H9 (cell line): ENCODE data around the gene PXDN. TPM values are rescaled to one million over a fixed set of nuclear protein-coding genes. Genes with fewer than 3 reads are reported as not detected.

Experiments used
- DNase-seq: peaks from one replicate; pipeline ENCODE4 v3.0.0-alpha.2; 2017
- H2AFZ ChIP-seq: one replicate; pipeline ENCODE4 v1.6.1; 2013; ENCODE audit warnings: mild to moderate bottlenecking, low read length, control low read depth, moderate library complexity
- H2AK5ac ChIP-seq: 2 replicates; pipeline ENCODE4 v1.6.1; 2013; ENCODE audit warnings: low read length, control low read depth, mixed read lengths; ENCODE audit not compliant: insufficient read length
- H2BK120ac ChIP-seq: one replicate; pipeline ENCODE4 v1.6.1; 2013; ENCODE audit warnings: low read depth, mild to moderate bottlenecking, low read length, control low read depth, inconsistent platforms; ENCODE audit not compliant: poor library complexity, severe bottlenecking
- H2BK12ac ChIP-seq: 2 replicates; pipeline ENCODE4 v1.6.1; 2013; ENCODE audit warnings: low read length, control low read depth, mixed read lengths, low read depth; ENCODE audit not compliant: insufficient read length
- H2BK15ac ChIP-seq: 2 replicates; pipeline ENCODE4 v1.6.1; 2013; ENCODE audit warnings: low read depth, low read length, control low read depth
- H2BK20ac ChIP-seq: one replicate; pipeline ENCODE4 v1.6.1; 2013; ENCODE audit warnings: low read depth, mild to moderate bottlenecking, low read length, control low read depth, inconsistent platforms; ENCODE audit not compliant: poor library complexity, severe bottlenecking
- H2BK5ac ChIP-seq: 2 replicates; pipeline ENCODE4 v1.6.1; 2013; ENCODE audit warnings: low read length, control low read depth, mixed read lengths; ENCODE audit not compliant: insufficient read length
- H3K14ac ChIP-seq: 2 replicates; pipeline ENCODE4 v1.6.1; 2013; ENCODE audit warnings: low read length, control low read depth; ENCODE audit not compliant: insufficient read depth
- H3K18ac ChIP-seq: 2 replicates; pipeline ENCODE4 v1.6.1; 2013; ENCODE audit warnings: low read depth, mild to moderate bottlenecking, mixed read lengths, low read length, control low read depth; ENCODE audit not compliant: insufficient read length
- H3K23ac ChIP-seq: 2 replicates; pipeline ENCODE4 v1.6.1; 2013; ENCODE audit warnings: low read length, control low read depth, mixed read lengths, low read depth; ENCODE audit not compliant: insufficient read length
- H3K23me2 ChIP-seq: 2 replicates; pipeline ENCODE4 v1.6.1; 2013; ENCODE audit warnings: low read depth, mild to moderate bottlenecking, mixed read lengths, low read length, control low read depth; ENCODE audit not compliant: insufficient read length, poor library complexity, severe bottlenecking
- H3K27ac ChIP-seq: 2 replicates; pipeline ENCODE4 v1.5.1; 2013; ENCODE audit warnings: low read length, control low read depth, mixed read lengths, low read depth; ENCODE audit not compliant: insufficient read length
- H3K27me3 ChIP-seq: 2 replicates; pipeline ENCODE4 v1.6.1; 2013; ENCODE audit warnings: low read length, control low read depth, inconsistent platforms; ENCODE audit not compliant: insufficient read depth
- H3K4ac ChIP-seq: 2 replicates; pipeline ENCODE4 v1.6.1; 2013; ENCODE audit warnings: low read depth, mild to moderate bottlenecking, control low read depth, inconsistent platforms, low read length, moderate library complexity
- H3K4me1 ChIP-seq: 2 replicates; pipeline ENCODE4 v1.6.1; 2013; ENCODE audit warnings: low read length, control low read depth, inconsistent platforms; ENCODE audit not compliant: insufficient read depth
- H3K4me2 ChIP-seq: 2 replicates; pipeline ENCODE4 v1.6.1; 2013; ENCODE audit warnings: low read length, control low read depth, mixed read lengths; ENCODE audit not compliant: insufficient read length, insufficient read depth
- H3K56ac ChIP-seq: 2 replicates; pipeline ENCODE4 v1.6.1; 2013; ENCODE audit warnings: low read depth, mild to moderate bottlenecking, mixed read lengths, low read length, control low read depth; ENCODE audit not compliant: insufficient read length
- H3K79me1 ChIP-seq: 2 replicates; pipeline ENCODE4 v1.6.1; 2013; ENCODE audit warnings: low read depth, mild to moderate bottlenecking, moderate library complexity, low read length, control low read depth, inconsistent platforms; ENCODE audit not compliant: insufficient read depth, poor library complexity, severe bottlenecking
- H3K79me2 ChIP-seq: 2 replicates; pipeline ENCODE4 v1.6.1; 2013; ENCODE audit warnings: low read length, control low read depth, inconsistent platforms; ENCODE audit not compliant: insufficient read depth
- H3K9ac ChIP-seq: 2 replicates; pipeline ENCODE4 v1.6.1; 2013; ENCODE audit warnings: low read length, control low read depth, mixed read lengths; ENCODE audit not compliant: insufficient read length; ENCODE audit errors: extremely low read depth
- H3K9me3 ChIP-seq: one replicate; pipeline ENCODE4 v1.6.1; 2013; ENCODE audit warnings: low read depth, low read length, inconsistent platforms; ENCODE audit not compliant: control insufficient read depth
- H3T11ph ChIP-seq: one replicate; pipeline ENCODE4 v1.6.1; 2013; ENCODE audit warnings: mild to moderate bottlenecking, low read length, control low read depth, inconsistent platforms
- H4K20me1 ChIP-seq: one replicate; pipeline ENCODE4 v1.6.1; 2013; ENCODE audit not compliant: control insufficient read depth, insufficient read length, insufficient read depth
- H4K5ac ChIP-seq: 2 replicates; pipeline ENCODE4 v1.6.1; 2013; ENCODE audit warnings: low read depth, mild to moderate bottlenecking, mixed read lengths, low read length, control low read depth; ENCODE audit not compliant: insufficient read length
- H4K8ac ChIP-seq: replicated peaks from 2 replicates; pipeline ENCODE4 v1.6.1; 2013; ENCODE audit warnings: low read length, control low read depth, mixed read lengths, low read depth; ENCODE audit not compliant: insufficient read length
- H4K91ac ChIP-seq: 2 replicates; pipeline ENCODE4 v1.6.1; 2013; ENCODE audit warnings: low read depth, mild to moderate bottlenecking, moderate library complexity, mixed read lengths, low read length, control low read depth; ENCODE audit not compliant: insufficient read length
- H3K27ac Mint-ChIP-seq, 3 experiments: 2 replicates in 2 of 3; 3 replicates in 1 of 3; pipeline ENCODE4 v1.8.0; 2020 to 2021; ENCODE audit warnings: mixed read lengths in 3 of 3, mild to moderate bottlenecking in 1 of 3, moderate library complexity in 1 of 3
- H3K27me3 Mint-ChIP-seq: 2 replicates; pipeline ENCODE4 v1.8.0; 2021; ENCODE audit warnings: low read depth, mild to moderate bottlenecking, moderate library complexity, mixed read lengths
- H3K36me3 Mint-ChIP-seq, 3 experiments: 2 replicates in 2 of 3; 3 replicates in 1 of 3; pipeline ENCODE4 v1.8.0; 2020 to 2021; ENCODE audit warnings: low read depth in 3 of 3, mixed read lengths in 3 of 3; ENCODE audit not compliant: insufficient read depth in 1 of 3
- H3K4me1 Mint-ChIP-seq, 2 experiments: 2 replicates each; pipeline ENCODE4 v1.8.0; 2020; ENCODE audit warnings: mixed read lengths in 2 of 2
- H3K4me3 Mint-ChIP-seq, 2 experiments: 2 replicates in 1 of 2; 3 replicates in 1 of 2; pipeline ENCODE4 v1.8.0; 2020 to 2021; ENCODE audit warnings: mild to moderate bottlenecking in 2 of 2, mixed read lengths in 2 of 2, moderate library complexity in 1 of 2
- H3K9me3 Mint-ChIP-seq, 2 experiments: 2 replicates in 1 of 2; 3 replicates in 1 of 2; pipeline ENCODE4 v1.8.0; 2020; ENCODE audit warnings: mild to moderate bottlenecking in 2 of 2, mixed read lengths in 2 of 2, moderate library complexity in 1 of 2
- WGBS: extraction: QIAGEN DNeasy Blood & Tissue Kit; methylation state at CpG from one replicate; pipeline ENCODE4 v1.1.7; 2013; ENCODE audit warnings: missing lambda C conversion rate, low lambda C conversion rate, mixed read lengths; ENCODE audit not compliant: insufficient read length; ENCODE audit errors: extremely low coverage; 5-methylcytosine and 5-hydroxymethylcytosine counted together
- total RNA-seq: library from RNA; stranded (reverse); gene quantifications from 2 replicates; pipeline ENCODE4 v1.2.1, GENCODE V29; 2021
- TF ChIP-seq, protein P1 (sequence below): fragments of 200-600 bp; sonication (generic); conservative IDR thresholded peaks from 3 replicates; pipeline ENCODE4 v1.8.0; 2021; ENCODE audit warnings: antibody characterized with exemption, mild to moderate bottlenecking

PXDN gene
- total RNA-seq, 1 experiment from 2014 or later, result 146 TPM

DNA sequence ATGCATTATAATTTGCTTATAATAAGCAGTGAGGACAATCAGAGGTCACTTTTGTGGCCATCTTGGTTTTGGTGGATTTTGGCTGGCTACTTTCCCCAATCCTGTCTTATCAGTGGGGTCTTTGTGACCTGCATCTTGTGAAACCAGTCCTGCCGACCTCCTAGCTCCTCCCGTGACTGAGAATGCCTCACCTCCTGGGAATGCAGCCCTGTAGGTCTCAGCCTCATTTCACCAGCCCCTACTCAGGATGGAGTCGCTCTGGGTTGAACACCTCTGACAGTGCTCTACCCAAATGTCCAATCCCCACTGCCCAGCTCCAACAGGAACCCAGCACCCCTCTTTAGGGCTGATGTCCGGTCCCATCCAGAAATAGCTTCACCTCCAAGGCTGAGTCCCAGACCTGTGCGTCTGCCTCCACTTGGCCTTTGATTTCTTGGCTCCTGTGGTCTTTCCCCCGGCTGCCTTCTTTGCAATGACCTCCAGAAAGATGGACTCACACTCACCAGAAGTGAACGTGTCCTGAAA is 31.3 kb upstream of the PXDN start:
- no peak overlapping the region for H4K8ac ChIP-seq
- Mint-ChIP-seq H3K9me3 (no peaks in the 10 kb centered on the region), H3K4me1 (peaks cover 16 to 29% of the 10 kb centered on the region in 2 experiments), H3K4me3 (no peak overlapping the region), H3K27ac (no peak overlapping the region), H3K36me3 (no peaks in the 10 kb centered on the region), H3K27me3 (peaks cover 9% of the 10 kb centered on the region)
- no peaks in the 10 kb centered on the region for H3K79me1 ChIP-seq
- no peak overlapping the region for H3T11ph ChIP-seq
- H2AK5ac ChIP-seq, result no peak overlapping the region
- H3K23ac ChIP-seq, result no peak overlapping the region
- no peak overlapping the region; the same call in 1 of the 2 replicates for H3K14ac ChIP-seq
- WGBS, result no CpG with 5 or more reads among the region's 7 CpGs
- H2BK20ac ChIP-seq, result no peak overlapping the region
- H3K18ac ChIP-seq, result no peak overlapping the region
- H3K79me2 ChIP-seq, result no peaks in the 10 kb centered on the region
- H4K5ac ChIP-seq, result no peak overlapping the region
- no peak overlapping the region for H2BK5ac ChIP-seq
- no peak overlapping the region for H2BK12ac ChIP-seq
- no peaks in the 10 kb centered on the region for H3K9me3 ChIP-seq
- H3K23me2 ChIP-seq, result no peaks in the 10 kb centered on the region
- H4K91ac ChIP-seq, result no peak overlapping the region
- no peak overlapping the region for H3K56ac ChIP-seq
- H3K27me3 ChIP-seq, result peaks cover 2% of the 10 kb centered on the region; the same call in 1 of the 2 replicates
- no peak overlapping the region for H3K9ac ChIP-seq
- no peak overlapping the region for H2BK120ac ChIP-seq
- no peaks in the 10 kb centered on the region for H4K20me1 ChIP-seq
- H3K27ac ChIP-seq, result no peak overlapping the region
- no peak overlapping the region for H3K4ac ChIP-seq
- no peak overlapping the region for H2AFZ ChIP-seq
- H3K4me1 ChIP-seq, result peaks cover 7% of the 10 kb centered on the region; the same call in 1 of the 2 replicates
- no peak overlapping the region for H3K4me2 ChIP-seq
- H2BK15ac ChIP-seq, result no peak overlapping the region
- DNase-seq, result no peak
- TF ChIP-seq, protein P1, sequence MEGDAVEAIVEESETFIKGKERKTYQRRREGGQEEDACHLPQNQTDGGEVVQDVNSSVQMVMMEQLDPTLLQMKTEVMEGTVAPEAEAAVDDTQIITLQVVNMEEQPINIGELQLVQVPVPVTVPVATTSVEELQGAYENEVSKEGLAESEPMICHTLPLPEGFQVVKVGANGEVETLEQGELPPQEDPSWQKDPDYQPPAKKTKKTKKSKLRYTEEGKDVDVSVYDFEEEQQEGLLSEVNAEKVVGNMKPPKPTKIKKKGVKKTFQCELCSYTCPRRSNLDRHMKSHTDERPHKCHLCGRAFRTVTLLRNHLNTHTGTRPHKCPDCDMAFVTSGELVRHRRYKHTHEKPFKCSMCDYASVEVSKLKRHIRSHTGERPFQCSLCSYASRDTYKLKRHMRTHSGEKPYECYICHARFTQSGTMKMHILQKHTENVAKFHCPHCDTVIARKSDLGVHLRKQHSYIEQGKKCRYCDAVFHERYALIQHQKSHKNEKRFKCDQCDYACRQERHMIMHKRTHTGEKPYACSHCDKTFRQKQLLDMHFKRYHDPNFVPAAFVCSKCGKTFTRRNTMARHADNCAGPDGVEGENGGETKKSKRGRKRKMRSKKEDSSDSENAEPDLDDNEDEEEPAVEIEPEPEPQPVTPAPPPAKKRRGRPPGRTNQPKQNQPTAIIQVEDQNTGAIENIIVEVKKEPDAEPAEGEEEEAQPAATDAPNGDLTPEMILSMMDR, result no peak
